ENCODE measurements around the gene RIOK1. TPM values are rescaled to one million over a fixed set of nuclear protein-coding genes. Genes with fewer than 3 reads are reported as not detected.

RIOK1 gene
- total RNA-seq, 1 experiment from 2014 or later: 21.3 TPM

Other genes starting within 250 kb of the RIOK1 start
- gene SSR1, start 76.6 kb upstream of the RIOK1 start, total RNA-seq (2014; rRNA removed; shearing (Covaris generic)): 50.2 and 52.1 TPM in 2 replicates
- gene CAGE1, start 66 bp upstream of the RIOK1 start, total RNA-seq (2014; rRNA removed; shearing (Covaris generic)): 0.16 TPM in 1 of 2 replicates, not detected in the other
- gene DSP, start 151.9 kb downstream of the RIOK1 start, total RNA-seq (2014; rRNA removed; shearing (Covaris generic)): not detected in 2 replicates
- 20.1 and 25.3 TPM in 2 replicates for gene SNRNP48, start 200.4 kb downstream of the RIOK1 start, total RNA-seq (2014; rRNA removed; shearing (Covaris generic))